Body of pancreas (tissue), 4 donors: ENCODE data around the gene GALNT9. TPM values are rescaled to one million over a fixed set of nuclear protein-coding genes. Genes with fewer than 3 reads are reported as not detected.
"Not testable (repeated sequence)": the region's sequence is repeated elsewhere in the genome, so short reads cannot be mapped to it uniquely, and the experiment has no call there.

Experiments used
- ATAC-seq: fragments of 150-250 bp; one replicate; pipeline ENCODE4 v1.9.1; 2016
- DNase-seq, 4 donors: peaks; one replicate each; pipeline ENCODE4 v3.0.0-alpha.2; 2019
- H3K27ac ChIP-seq, 4 donors: fragments of 200-600 bp; sonication (generic); 1 replicate in 3 of 4; 2 replicates in 1 of 4; pipeline versions ENCODE4 v1.5.1 to v1.6.1; 2016 to 2019; ENCODE audit warnings: mild to moderate bottlenecking in 1 of 4, mixed read lengths in 1 of 4, moderate library complexity in 1 of 4
- H3K27me3 ChIP-seq, 2 donors: fragments of 200-600 bp; sonication (generic); one replicate each; pipeline ENCODE4 v1.6.0; 2016; ENCODE audit warnings: mild to moderate bottlenecking in 1 of 2
- H3K36me3 ChIP-seq, 2 donors: fragments of 200-600 bp; sonication (generic); replicated peaks in 1 of 2; 2 replicates each; pipeline ENCODE4 v1.5.1; 2016; ENCODE audit warnings: low read depth in 2 of 2; ENCODE audit not compliant: insufficient read depth in 1 of 2
- H3K4me1 ChIP-seq: fragments of 200-600 bp; sonication (generic); one replicate; pipeline ENCODE4 v1.6.0; 2016
- H3K4me3 ChIP-seq, 2 donors: fragments of 200-600 bp; sonication (generic); 1 replicate in 1 of 2; 2 replicates in 1 of 2; pipeline ENCODE4 v1.5.1; 2016 to 2019
- H3K9me3 ChIP-seq, 3 donors: fragments of 200-600 bp; sonication (generic); 1 replicate in 2 of 3; 2 replicates in 1 of 3; pipeline ENCODE4 v1.5.1; 2016
- POLR2A ChIP-seq, 3 donors: fragments of 450-650 bp; IDR thresholded peaks; one replicate each; pipeline ENCODE4 v1.6.1; 2016; ENCODE audit warnings: antibody characterized with exemption in 3 of 3, mild to moderate bottlenecking in 2 of 3
- WGBS, 2 donors: methylation state at CpG; one replicate each; pipeline ENCODE4 v1.1.5; 2017; 5-methylcytosine and 5-hydroxymethylcytosine counted together
- intact Hi-C: fragments of 100-400 bp; cut with DNase I; formaldehyde crosslinking; loops from one replicate; pipeline ENCODE4 v1.15.1; 2023
- total RNA-seq, 2 donors: library from RNA; depleted of rRNA; stranded (reverse); fragments of >200 nt; gene quantifications; one replicate each; pipeline ENCODE4 v1.1.0, GENCODE V29; 2016
- TF ChIP-seq, protein P1 (sequence below), 7 experiments: fragments of 450-650 bp in 4 of 7; fragments of 200-600 bp in 3 of 7; sonication (generic) in 3 of 7; IDR thresholded peaks; one replicate each; pipeline ENCODE4 v1.5.1; 2016 to 2019; ENCODE audit warnings: antibody characterized with exemption in 7 of 7

Gene GALNT9
- total RNA-seq, 2 donors from 2014 or later = not detected

DNA sequence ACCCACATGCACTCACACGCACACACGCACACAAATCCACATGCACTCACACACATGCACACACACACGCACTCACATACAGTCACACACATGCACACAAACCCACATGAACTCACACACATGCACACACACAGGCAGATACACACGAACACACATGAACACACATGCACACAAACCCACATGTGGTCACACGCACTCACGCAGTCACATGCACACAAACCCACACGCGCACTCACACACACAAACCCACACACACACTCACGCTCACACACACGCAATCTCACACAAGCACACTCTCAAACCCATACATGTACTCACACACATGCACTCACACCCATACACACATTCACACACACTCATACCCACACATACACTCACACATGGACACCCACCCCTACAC lies 61.5 kb downstream of the GALNT9 start:
- ATAC-seq = no peak
- no peak for TF ChIP-seq POLR2A (IDR thresholded peaks at IDR 0.05)
- TF ChIP-seq, protein P1, sequence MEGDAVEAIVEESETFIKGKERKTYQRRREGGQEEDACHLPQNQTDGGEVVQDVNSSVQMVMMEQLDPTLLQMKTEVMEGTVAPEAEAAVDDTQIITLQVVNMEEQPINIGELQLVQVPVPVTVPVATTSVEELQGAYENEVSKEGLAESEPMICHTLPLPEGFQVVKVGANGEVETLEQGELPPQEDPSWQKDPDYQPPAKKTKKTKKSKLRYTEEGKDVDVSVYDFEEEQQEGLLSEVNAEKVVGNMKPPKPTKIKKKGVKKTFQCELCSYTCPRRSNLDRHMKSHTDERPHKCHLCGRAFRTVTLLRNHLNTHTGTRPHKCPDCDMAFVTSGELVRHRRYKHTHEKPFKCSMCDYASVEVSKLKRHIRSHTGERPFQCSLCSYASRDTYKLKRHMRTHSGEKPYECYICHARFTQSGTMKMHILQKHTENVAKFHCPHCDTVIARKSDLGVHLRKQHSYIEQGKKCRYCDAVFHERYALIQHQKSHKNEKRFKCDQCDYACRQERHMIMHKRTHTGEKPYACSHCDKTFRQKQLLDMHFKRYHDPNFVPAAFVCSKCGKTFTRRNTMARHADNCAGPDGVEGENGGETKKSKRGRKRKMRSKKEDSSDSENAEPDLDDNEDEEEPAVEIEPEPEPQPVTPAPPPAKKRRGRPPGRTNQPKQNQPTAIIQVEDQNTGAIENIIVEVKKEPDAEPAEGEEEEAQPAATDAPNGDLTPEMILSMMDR (IDR thresholded peaks at IDR 0.05) = no peak
- Histone ChIP-seq H3K27ac (no peak overlapping the region), H3K36me3 (no peaks in the 10 kb centered on the region), H3K4me3 (no peak overlapping the region), H3K4me1 (no peaks in the 10 kb centered on the region), H3K27me3 (no peaks in the 10 kb centered on the region), H3K9me3 (no peaks in the 10 kb centered on the region)
- DNase-seq = no peak
- 88 to 89% methylated on average over 10 of the region's 10 CpGs for WGBS, 2 donors
- intact Hi-C loops = no loop called here

DNA sequence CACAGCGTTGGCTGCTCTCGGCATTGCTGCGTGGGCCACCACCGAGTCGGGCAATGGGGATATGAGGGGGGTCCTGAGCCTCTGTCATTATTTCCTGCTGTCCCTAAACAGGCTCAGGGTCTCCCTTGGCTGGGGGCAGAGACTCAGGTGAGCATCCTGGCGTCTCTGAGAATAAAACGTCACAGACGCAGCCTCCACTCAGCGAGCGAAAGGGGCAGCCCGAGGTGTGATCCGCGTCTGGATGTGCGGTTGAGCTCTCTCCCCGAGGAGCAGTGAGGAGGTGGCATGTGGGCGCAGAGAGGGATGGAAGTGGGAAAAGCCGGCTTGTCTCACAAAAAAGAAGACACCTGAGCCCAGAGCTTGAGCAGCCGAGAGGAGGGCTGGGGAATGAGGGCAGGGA lies 62.6 kb downstream of the GALNT9 start:
- Histone ChIP-seq H3K36me3 (no peaks in the 10 kb centered on the region), H3K27ac (no peak overlapping the region), H3K4me1 (no peaks in the 10 kb centered on the region), H3K4me3 (no peak overlapping the region), H3K27me3 (no peaks in the 10 kb centered on the region), H3K9me3 (no peaks in the 10 kb centered on the region)
- intact Hi-C loops = no loop called here
- DNase-seq (no peak), ATAC-seq (no peak)
- TF ChIP-seq, protein P1 (IDR thresholded peaks at IDR 0.05) = no peak
- no peak for TF ChIP-seq POLR2A (IDR thresholded peaks at IDR 0.05)
- WGBS, 2 donors = 77 to 83% methylated on average over 9 to 18 of the region's 18 CpGs

DNA sequence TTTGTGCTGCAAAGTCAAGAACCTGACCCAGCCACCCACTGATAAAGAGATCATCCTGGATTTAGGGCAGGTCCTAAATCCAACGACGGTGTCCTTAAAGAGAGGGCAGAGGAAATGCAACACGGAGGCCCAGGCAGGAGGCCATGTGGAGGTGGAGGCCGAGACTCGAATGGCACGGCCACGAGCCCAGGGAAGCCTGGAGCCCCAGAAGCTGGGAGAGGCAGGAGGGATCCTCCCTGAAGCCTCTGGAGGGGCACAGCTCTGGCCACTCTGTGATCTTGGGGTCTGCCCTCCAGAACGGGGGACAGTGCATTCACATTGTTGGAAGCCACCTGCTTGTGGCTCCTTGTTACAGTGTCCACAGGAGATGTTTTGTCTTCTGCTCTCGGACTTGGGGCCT lies 63.0 kb downstream of the GALNT9 start:
- Histone ChIP-seq H3K9me3 (no peaks in the 10 kb centered on the region), H3K4me1 (no peaks in the 10 kb centered on the region), H3K36me3 (no peaks in the 10 kb centered on the region), H3K4me3 (no peak overlapping the region), H3K27me3 (no peaks in the 10 kb centered on the region), H3K27ac (no peak overlapping the region)
- WGBS, 2 donors = 83 to 97% methylated on average over 5 to 9 of the region's 9 CpGs
- intact Hi-C loops = no loop called here
- DNase-seq (no peak), ATAC-seq (no peak)
- TF ChIP-seq POLR2A (IDR thresholded peaks at IDR 0.05) = no peak
- TF ChIP-seq, protein P1 (IDR thresholded peaks at IDR 0.05) = no peak

DNA sequence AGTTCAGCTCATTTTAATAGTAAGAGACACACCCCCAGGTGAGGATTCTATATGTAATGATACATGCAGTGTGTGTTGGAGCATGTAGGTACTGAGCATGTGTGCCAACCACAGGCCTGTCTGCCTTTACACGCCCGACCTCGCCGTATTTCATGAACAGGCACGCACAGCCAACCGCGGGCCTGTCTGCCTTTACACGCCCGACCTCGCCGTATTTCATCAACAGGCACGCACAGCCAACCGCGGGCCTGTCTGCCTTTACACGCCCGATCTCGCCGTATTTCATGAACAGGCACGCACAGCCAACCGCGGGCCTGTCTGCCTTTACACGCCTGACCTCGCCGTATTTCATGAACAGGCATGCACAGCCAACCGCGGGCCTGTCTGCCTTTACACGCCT lies 63.6 kb downstream of the GALNT9 start:
- H3K36me3 ChIP-seq, H3K27me3 ChIP-seq, H3K4me1 ChIP-seq, ATAC-seq, intact Hi-C loops, H3K27ac ChIP-seq, DNase-seq, H3K9me3 ChIP-seq, H3K4me3 ChIP-seq: not testable (repeated sequence)
- 89 to 90% methylated on average over 27 of the region's 27 CpGs for WGBS, 2 donors

DNA sequence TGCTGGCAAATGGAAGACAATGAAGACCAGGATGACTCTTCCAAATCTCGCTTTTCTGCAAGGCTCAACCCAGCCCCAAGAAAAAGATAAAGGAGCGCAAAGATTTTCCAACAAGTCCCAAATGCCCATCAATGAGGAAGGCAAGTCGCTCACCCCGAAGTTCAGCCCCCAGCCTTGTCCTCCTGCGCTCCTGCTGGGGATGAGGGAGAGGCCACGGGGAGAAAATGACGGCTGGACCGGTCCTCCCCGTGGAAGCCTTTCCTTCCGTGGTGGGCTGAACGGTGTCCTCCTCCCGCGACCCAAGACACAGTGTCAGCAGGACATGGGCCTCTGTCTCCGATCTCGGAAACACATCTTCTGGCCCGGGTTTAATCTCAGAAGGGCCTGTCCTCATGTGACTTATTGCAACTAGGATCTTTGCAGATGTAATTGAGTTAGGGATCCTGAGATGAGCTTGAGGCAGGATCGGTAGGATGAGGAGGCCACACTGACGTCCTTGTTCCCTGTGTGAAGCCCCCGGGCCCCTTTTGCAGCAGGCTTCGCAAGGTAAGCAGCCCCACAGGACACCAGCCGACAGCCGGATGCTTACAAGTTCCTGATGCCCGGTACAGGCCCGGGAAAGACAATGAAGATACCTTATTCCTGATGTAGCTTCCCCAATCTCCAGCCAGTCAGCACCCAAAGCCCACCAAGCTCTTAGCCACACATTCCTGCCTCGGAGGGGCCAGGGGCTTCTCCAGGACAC lies 64.2 kb downstream of the GALNT9 start:
- H3K9me3 ChIP-seq = no peaks in the 10 kb centered on the region
- DNase-seq (no peak), ATAC-seq (no peak)
- no peaks in the 10 kb centered on the region for H3K4me1 ChIP-seq
- no peak overlapping the region for H3K27ac ChIP-seq
- no peaks in the 10 kb centered on the region for H3K27me3 ChIP-seq
- 79 to 80% methylated on average over 22 to 25 of the region's 25 CpGs for WGBS, 2 donors
- intact Hi-C loops = no loop called here
- TF ChIP-seq, protein P1 (IDR thresholded peaks at IDR 0.05) = no peak
- no peak for TF ChIP-seq POLR2A (IDR thresholded peaks at IDR 0.05)
- H3K36me3 ChIP-seq = no peaks in the 10 kb centered on the region
- H3K4me3 ChIP-seq = no peak overlapping the region
